ENCODE data around the gene POLR3A. TPM values are rescaled to one million over a fixed set of nuclear protein-coding genes. Genes with fewer than 3 reads are reported as not detected.

The POLR3A gene
- total RNA-seq, result 29.4 and 30.2 TPM in 2 replicates

DNA sequence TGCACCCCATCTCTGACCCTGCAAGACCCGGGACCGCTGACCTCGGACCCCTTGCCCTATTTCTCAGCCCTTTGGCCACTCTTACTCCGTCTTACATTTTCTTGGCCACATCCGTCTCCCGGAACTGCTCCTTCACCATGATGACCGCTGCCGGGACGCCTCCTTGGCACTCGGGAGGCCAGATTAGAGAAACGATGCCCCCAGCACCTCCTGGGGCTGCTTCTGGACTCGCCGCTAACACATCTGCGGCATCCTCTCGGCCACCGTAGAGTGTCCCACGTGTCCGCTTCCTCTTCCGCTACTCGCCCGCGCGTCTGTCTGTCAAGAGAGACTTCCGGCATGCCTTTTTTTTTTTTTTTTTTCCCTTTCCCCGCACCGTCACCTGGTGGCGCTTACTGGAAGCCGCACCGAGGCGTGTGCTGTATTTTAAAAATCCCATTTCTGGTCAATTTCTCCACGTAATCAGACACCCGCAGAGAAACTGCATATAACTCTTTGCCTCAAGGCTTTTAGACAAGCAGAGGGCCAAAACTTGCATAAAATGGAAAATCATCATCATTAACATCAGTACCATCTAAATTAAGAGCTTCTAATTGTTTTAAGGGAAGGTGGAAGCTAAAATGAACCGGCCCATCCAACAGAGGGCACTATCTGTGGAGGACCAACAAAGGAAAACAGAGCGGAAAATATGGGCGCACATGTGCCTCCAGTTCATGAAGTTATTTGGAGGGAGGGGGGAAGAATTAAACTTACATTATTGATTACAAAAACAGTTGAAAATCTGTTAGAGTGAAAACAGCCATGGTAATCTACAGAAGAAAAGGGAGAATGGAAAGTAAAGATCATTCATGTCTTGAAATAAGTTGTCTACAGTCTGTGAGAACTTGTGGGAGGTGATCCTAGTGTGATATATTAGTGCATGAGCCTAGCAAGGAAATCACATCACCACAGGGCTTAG lies at the start of gene POLR3A:
Gene POLR3A, minus strand, starts transcription at position 247 of the 958 bp plus-strand sequence. Its CDS starts 108 bp downstream, at position 139.

DNA sequence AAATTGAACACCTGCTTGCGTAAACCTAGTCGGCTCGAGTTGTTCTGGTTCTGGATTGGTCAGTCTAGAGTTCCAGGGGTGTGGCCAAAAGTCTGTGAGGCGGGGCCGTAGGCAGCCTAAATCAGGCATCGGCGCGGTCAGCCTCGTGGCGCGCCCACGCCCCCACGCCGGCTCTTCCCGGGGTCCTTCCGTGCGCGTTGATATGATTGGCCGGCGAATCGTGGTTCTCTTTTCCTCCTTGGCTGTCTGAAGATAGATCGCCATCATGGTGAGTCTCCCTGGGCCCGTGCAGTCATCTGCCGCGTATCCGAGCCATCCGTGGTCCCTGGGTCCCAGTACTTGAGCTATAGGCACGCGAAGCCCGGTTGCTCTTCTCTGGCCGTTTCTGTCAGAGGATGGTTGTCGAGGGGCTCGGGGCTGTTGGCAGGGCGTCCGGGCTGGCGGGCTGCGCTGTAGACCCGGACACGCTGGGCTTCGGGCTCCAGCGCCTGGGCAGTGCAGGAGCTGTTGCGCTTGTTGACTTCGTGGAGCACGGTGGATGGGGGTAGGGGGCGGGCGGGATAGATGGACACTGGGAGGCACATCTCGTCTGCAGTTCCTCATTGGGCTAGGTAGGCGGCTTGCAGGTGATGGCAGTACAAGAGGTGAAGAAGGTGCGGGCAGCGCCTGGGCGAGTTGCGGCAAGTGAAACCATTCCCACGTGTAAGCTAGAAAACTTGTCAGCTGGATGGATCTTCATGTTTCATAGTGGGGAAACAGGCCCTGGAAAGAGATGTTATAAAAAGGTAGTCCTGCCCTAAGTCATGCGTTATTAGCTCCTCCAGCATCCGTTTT lies 4.5 kb upstream of the POLR3A start, which contains the start of gene RPS24:
Gene RPS24, plus strand, starts transcription at position 227 of the 834 bp plus-strand sequence. Its CDS starts 39 bp downstream, at position 266.

DNA sequence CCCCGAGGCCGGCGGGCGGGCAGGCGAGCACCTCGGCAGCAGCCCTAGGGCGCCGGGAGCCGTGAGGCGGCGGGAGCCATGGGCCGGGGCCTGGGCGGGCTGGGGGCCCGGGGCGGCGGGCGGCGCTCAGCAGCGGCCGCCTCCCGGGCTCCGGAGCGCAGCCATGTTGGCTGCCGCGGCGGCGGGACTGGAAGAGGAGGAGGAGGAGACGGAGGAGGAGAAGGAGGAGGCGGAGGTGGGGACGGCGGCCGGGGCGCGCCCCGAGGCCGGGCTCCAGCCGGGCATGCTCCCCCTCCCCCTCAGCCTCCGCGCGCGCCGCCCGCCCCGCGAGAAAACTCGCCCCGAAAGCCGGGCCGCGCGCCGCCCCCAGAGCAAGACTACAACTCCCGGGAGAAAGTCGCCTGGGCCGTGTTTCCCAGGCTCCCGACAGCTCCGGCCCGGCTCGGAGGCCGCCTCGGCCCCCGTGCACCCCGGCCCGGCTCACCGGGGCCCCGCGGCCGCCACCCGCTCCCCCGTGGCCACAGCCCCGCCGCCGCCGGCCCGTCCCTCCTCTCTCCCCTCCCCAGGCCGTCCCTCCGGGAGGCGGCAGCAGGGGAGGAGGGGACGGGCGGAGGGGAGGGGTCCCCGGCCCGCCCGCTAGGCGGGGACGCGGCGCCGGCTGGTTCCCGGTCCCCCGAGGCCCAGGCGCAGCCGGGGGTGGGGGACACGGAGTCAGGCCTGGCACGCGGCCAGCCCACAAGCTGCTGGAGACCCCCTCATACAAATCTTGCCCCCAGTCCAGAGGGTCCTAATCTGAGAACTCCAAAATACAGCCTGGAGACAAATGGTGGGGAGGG lies 102.5 kb downstream of the POLR3A start, which contains the start of gene DLG5:
Gene DLG5, minus strand, starts transcription at position 190 of the 836 bp plus-strand sequence. CDS start 235 bp downstream, outside the sequence.

Small RNAs within 50 kb of the gene (small RNA-seq; reads per million reads assigned to genes)
- not detected for gene RF00017

Other genes with a start within 250 kb of the POLR3A start
- gene DLG5, start 102.8 kb downstream of the POLR3A start, total RNA-seq, result 13.4 and 18.6 TPM in 2 replicates
- 2,760 and 3,175 TPM in 2 replicates for gene RPS24, start 4.3 kb upstream of the POLR3A start, total RNA-seq